HG03442 (cell line): ENCODE results near the gene IL15.

Experiments used
- ATAC-seq: cut with Tn5 transposase; IDR thresholded peaks from one replicate; pipeline ENCODE4 v1.9.1; 2021; ENCODE audit warnings: mild to moderate bottlenecking, moderate library complexity; ENCODE audit not compliant: unreplicated experiment

The IL15 gene

DNA sequence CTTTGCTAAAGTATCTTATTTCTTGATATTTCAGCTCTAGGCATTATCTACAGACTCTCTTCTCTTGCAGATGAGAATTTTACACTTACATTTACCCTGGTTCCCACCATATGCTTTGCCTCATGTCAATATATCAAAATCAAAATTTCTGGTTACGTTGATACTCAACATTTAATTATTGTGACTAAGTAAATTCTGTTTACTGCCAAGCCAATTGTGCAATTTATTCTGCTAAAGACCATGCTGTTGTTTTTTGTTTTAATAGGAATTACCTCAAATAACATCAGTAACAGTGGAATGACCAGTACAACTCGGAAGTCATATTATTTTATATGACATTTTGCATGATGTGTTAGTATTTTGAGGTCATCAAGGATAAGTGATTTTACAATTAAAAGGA is 125.5 kb downstream of the IL15 start:
- ATAC-seq: no peak

GRCh38 chr4:141763374-141763773 is 127.0 kb downstream of the IL15 start:
- no peak for ATAC-seq

GRCh38 chr4:141768954-141769353 is 132.6 kb downstream of the IL15 start:
- no peak for ATAC-seq

GRCh38 chr4:141771889-141772830 is 135.8 kb downstream of the IL15 start:
- ATAC-seq: peak; percentile 95

DNA sequence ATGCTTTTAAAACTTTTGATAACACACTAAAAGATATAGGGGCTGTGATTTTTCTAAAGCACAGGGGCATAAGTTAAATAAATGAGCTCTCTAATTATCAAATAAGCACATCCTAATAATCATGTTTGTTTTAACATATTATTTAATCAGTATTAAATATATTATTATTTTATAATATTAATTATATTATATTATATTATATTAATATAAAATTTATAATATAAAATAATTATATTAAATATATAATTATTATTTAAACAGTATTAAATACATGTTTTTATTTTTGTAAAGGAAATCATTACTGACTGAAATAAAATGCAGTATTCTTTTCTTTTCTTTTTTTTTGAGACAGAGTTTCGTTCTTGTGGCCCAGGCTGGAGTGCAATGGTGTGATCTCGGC is 136.5 kb downstream of the IL15 start:
- ATAC-seq: no peak

DNA sequence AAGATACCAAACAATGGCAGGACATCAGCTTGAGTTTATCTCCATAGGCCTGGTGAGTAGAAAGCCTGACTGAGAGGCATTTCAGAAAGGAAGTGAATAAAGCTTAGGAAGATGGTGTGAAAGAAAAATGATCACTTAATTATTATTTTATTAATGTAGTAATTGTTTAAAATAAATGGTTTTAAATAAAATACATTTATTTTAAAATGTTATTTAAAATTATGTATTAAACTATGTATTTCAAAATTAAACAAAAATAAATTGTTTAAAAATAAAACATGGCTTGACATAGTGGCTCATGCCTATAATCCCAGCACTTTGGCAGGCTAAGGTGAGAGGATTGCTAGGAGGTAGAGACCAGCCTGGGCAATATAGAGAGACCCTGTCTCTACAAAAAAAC is 145.8 kb downstream of the IL15 start:
- ATAC-seq: no peak
